ENCODE results near the gene FXYD6. TPM values are rescaled to one million over a fixed set of nuclear protein-coding genes. Genes with fewer than 3 reads are reported as not detected.

The FXYD6 gene
- total RNA-seq, 4 donors from 2014 or later: 5.1 to 41.3 (median 14.0) TPM

DNA sequence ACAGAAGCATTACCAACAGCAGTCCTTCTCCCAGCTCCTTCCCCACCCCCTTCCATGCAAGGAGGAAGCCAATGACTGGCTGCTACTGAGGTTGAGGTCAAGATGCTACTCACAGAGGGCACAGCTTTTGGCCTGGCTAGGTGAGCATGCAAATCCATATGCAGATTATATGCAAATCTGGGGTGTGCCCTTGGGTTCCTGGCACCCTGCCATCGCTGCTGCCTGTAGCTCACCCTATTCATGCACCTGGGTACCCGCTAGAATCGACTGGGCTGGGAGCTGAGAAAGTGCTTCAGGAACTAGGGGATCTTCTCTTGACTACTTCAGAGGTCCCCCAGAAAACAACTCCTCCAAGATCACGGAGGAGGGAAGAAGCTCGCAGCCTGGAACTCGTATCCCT, 83.5 kb downstream of the FXYD6 start:
- Histone ChIP-seq H3K4me3 (no peak overlapping the region), H3K36me3 (no peaks in the 10 kb centered on the region), H3K27me3 (peaks cover 0 to 27% of the 10 kb centered on the region in 2 donors), H3K4me1 (peaks cover 5 to 16% (median 11%) of the 10 kb centered on the region in 4 donors), H3K27ac (no peak overlapping the region), H3K9me3 (no peaks in the 10 kb centered on the region)
- DNase-seq: no peak
- no peak for TF ChIP-seq CTCF (IDR thresholded peaks at IDR 0.05)
- no peak for TF ChIP-seq POLR2A (IDR thresholded peaks at IDR 0.05)

GRCh38 chr11:117792241-117792640, 84.2 kb downstream of the FXYD6 start:
- H3K27me3 ChIP-seq: peaks cover 0 to 24% of the 10 kb centered on the region in 2 donors
- H3K9me3 ChIP-seq: no peaks in the 10 kb centered on the region
- H3K4me3 ChIP-seq: no peak overlapping the region
- peaks cover 5 to 16% (median 11%) of the 10 kb centered on the region in 4 donors for H3K4me1 ChIP-seq
- H3K27ac ChIP-seq: no peak overlapping the region
- no peak for DNase-seq
- no peaks in the 10 kb centered on the region for H3K36me3 ChIP-seq
- TF ChIP-seq POLR2A (IDR thresholded peaks at IDR 0.05) (no peak), CTCF (IDR thresholded peaks at IDR 0.05) (no peak)

DNA sequence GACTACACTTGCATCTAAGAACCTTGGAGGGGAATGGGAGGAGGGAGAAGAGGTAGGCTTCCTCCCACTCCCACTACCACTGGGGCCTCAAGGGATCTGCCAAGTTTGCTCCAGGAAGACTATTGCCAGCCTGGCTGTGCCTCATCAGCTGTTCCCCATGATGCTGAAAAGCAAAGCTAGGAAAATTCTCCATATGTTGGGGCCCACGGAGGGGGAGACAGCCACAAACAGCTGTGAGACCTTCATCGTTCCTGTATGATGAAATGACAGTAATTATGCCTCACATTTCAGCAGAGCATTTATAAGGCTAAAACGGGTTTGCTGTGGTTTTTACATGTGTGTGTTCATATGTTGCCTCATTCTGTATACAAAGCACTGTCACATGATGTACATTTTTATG, 86.2 kb downstream of the FXYD6 start:
- no peak for TF ChIP-seq CTCF (IDR thresholded peaks at IDR 0.05)
- TF ChIP-seq POLR2A (IDR thresholded peaks at IDR 0.05): no peak
- DNase-seq: no peak
- Histone ChIP-seq H3K36me3 (no peaks in the 10 kb centered on the region), H3K4me1 (no peaks in the 10 kb centered on the region), H3K27me3 (peaks cover 0 to 5% of the 10 kb centered on the region in 2 donors), H3K9me3 (no peaks in the 10 kb centered on the region), H3K4me3 (no peak overlapping the region), H3K27ac (no peak overlapping the region)

- TF ChIP-seq POLR2A (IDR thresholded peaks at IDR 0.05): no peak
- no peak for TF ChIP-seq CTCF (IDR thresholded peaks at IDR 0.05)
- Histone ChIP-seq H3K4me3 (no peak overlapping the region), H3K27ac (no peak overlapping the region), H3K9me3 (no peaks in the 10 kb centered on the region), H3K36me3 (no peaks in the 10 kb centered on the region), H3K27me3 (no peaks in the 10 kb centered on the region), H3K4me1 (no peaks in the 10 kb centered on the region)
- no peak for DNase-seq
Observed at GRCh38 chr11:117789241-117789640, 87.2 kb downstream of the FXYD6 start.

Other genes with a start within 250 kb of the FXYD6 start
- 1 to 10 TPM in 2 of 4 donors, under 1 TPM in 2; 0.18 to 5.8 (median 2.9) TPM for gene DSCAML1, start 79.4 kb downstream of the FXYD6 start, total RNA-seq
- 1 to 10 TPM in 1 of 4 donors, under 1 TPM in 1, not detected in 2; 0.67 to 1.7 TPM for gene FXYD2, start 51.9 kb downstream of the FXYD6 start, total RNA-seq
- gene TMPRSS13, start 52.7 kb upstream of the FXYD6 start, total RNA-seq: not detected
- gene IL10RA, start 109.7 kb upstream of the FXYD6 start, total RNA-seq: 10 to 100 TPM in 3 of 4 donors, 1 to 10 TPM in 1; 9.8 to 50.3 (median 23.9) TPM
- 100 to 1,000 TPM in 2 of 4 donors, 10 to 100 TPM in 2; 41.3 to 274 (median 159) TPM for gene TMPRSS4, start 200.4 kb upstream of the FXYD6 start, total RNA-seq
- not detected for gene SMIM35, start 210.3 kb upstream of the FXYD6 start, total RNA-seq

All from Peyer's patch (tissue), 4 donors.